K562 (cell line): Measurements from ENCODE around the gene PIGB. TPM values are rescaled to one million over a fixed set of nuclear protein-coding genes. Genes with fewer than 3 reads are reported as not detected.

Experiments
- ATF6 ChIP-seq: sonication (generic); formaldehyde crosslinking; IDR thresholded peaks from 2 replicates; pipeline ENCODE4 v1.4.0; 2020; ENCODE audit warnings: mild to moderate bottlenecking, missing genetic modification reagents
- CCNT2 ChIP-seq: IDR thresholded peaks from 2 replicates; pipeline ENCODE4 v1.6.1; 2011; ENCODE audit warnings: borderline replicate concordance, low read depth, mild to moderate bottlenecking, moderate library complexity, mixed read lengths, low read length; ENCODE audit not compliant: insufficient read length; ENCODE audit errors: extremely low read depth
- CEBPG ChIP-seq, 3 experiments: fragments of 200-800 bp in 1 of 3; sonication (Bioruptor generic) in 1 of 3; sonication (generic) in 1 of 3; formaldehyde crosslinking in 1 of 3; IDR thresholded peaks in 2 of 3; conservative IDR thresholded peaks in 1 of 3; 2 replicates each; pipeline versions ENCODE4 v1.6.1 to v1.8.0; 2016 to 2022; ENCODE audit warnings: missing compliant biosample characterization in 2 of 3, missing genetic modification characterization in 2 of 3, mild to moderate bottlenecking in 1 of 3, missing genetic modification reagents in 1 of 3
- EP300 ChIP-seq: IDR thresholded peaks from 2 replicates; pipeline ENCODE4 v1.6.1; 2012; ENCODE audit warnings: low read length, improper control_type of control experiment
- ZBTB7A ChIP-seq: IDR thresholded peaks from 2 replicates; pipeline ENCODE4 v1.6.1; 2011; ENCODE audit warnings: low read depth, mild to moderate bottlenecking, low read length, moderate library complexity, borderline replicate concordance; ENCODE audit not compliant: control insufficient read depth
- ZNF592 ChIP-seq: fragments of 450-650 bp; IDR thresholded peaks from 2 replicates; pipeline ENCODE4 v1.6.1; 2017; ENCODE audit warnings: antibody characterized with exemption, mild to moderate bottlenecking
- ZNF79 ChIP-seq: fragments of 250-450 bp; sonication (Bioruptor Pico); IDR thresholded peaks from 2 replicates; pipeline ENCODE4 v1.4.0; 2020; ENCODE audit warnings: low read depth, mild to moderate bottlenecking, moderate library complexity
- polyA plus RNA-seq, 8 experiments: library from polyadenylated mRNA; depleted of rRNA in 4 of 8; stranded (reverse) in 5 of 8; unstranded in 3 of 8; fragments of >200 nt; fragmentation: Nextera tagmentation in 2 of 8; fragmentation: Illumina TruSeq in 1 of 8; extraction: Ambion mirVana in 2 of 8; extraction: Trizol in 1 of 8; gene quantifications; 2 replicates each; pipeline versions ENCODE4 v1.2.1 to v1.2.3, GENCODE V29; 2011 to 2014; ENCODE audit warnings: inconsistent platforms in 1 of 8, missing spikeins in 1 of 8
- total RNA-seq, 7 experiments: library from RNA; depleted of rRNA in 6 of 7; stranded (reverse); fragments of >200 nt in 6 of 7; fragmentation: Illumina TruSeq in 2 of 7; extraction: Trizol in 2 of 7; gene quantifications; 2 replicates each; pipeline versions ENCODE4 v1.2.1 to v1.2.3, GENCODE V29; 2011 to 2021; ENCODE audit warnings: low replicate concordance in 1 of 7
- TF ChIP-seq, protein P1 (sequence below): fragments of 200-600 bp; sonication (generic); IDR thresholded peaks from one replicate; pipeline ENCODE4 v1.6.1; 2012; ENCODE audit warnings: mild to moderate bottlenecking, low read depth, low read length, inconsistent platforms

PIGB gene
- total and polyA plus RNA-seq, 9 of the 15 experiments (the other 6 are each of a cell fraction or from before 2014, with no cell fraction given): 9.9 to 32.3 (median 18.2) TPM

DNA sequence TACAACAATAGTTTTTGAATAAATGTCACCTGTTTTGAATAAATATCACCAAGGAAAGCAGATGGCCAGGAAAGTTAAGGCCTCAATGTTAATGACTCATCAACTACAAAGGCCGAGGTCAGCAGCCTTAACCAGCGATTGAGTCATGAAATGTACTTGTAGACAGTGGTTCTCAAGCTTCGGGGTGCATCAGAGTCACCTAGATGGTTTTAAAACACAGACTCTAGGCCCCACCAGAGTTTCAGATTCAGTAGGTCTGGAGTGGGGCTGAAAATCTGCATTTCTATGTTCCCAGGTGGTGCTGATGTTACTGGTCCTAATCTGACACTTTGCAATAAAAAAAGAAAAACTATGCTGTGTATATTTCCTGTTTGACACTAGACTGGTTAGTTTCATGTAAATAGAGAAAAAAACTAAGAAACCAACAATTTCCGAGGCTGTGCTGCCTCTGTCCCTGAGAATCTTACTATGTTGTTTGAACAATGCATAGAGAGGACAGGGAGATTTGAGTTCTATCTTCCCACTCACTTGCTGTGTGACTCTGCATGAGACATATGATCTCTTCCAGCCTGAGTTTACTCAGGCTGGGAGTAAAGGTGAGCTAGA, 39.2 kb upstream of the PIGB start (continued):
- TF ChIP-seq ATF6 (CRISPR knock-in tag): no peak
- no peak for TF ChIP-seq ZNF79
- TF ChIP-seq CCNT2: peak; percentile 27
- TF ChIP-seq, protein P1, sequence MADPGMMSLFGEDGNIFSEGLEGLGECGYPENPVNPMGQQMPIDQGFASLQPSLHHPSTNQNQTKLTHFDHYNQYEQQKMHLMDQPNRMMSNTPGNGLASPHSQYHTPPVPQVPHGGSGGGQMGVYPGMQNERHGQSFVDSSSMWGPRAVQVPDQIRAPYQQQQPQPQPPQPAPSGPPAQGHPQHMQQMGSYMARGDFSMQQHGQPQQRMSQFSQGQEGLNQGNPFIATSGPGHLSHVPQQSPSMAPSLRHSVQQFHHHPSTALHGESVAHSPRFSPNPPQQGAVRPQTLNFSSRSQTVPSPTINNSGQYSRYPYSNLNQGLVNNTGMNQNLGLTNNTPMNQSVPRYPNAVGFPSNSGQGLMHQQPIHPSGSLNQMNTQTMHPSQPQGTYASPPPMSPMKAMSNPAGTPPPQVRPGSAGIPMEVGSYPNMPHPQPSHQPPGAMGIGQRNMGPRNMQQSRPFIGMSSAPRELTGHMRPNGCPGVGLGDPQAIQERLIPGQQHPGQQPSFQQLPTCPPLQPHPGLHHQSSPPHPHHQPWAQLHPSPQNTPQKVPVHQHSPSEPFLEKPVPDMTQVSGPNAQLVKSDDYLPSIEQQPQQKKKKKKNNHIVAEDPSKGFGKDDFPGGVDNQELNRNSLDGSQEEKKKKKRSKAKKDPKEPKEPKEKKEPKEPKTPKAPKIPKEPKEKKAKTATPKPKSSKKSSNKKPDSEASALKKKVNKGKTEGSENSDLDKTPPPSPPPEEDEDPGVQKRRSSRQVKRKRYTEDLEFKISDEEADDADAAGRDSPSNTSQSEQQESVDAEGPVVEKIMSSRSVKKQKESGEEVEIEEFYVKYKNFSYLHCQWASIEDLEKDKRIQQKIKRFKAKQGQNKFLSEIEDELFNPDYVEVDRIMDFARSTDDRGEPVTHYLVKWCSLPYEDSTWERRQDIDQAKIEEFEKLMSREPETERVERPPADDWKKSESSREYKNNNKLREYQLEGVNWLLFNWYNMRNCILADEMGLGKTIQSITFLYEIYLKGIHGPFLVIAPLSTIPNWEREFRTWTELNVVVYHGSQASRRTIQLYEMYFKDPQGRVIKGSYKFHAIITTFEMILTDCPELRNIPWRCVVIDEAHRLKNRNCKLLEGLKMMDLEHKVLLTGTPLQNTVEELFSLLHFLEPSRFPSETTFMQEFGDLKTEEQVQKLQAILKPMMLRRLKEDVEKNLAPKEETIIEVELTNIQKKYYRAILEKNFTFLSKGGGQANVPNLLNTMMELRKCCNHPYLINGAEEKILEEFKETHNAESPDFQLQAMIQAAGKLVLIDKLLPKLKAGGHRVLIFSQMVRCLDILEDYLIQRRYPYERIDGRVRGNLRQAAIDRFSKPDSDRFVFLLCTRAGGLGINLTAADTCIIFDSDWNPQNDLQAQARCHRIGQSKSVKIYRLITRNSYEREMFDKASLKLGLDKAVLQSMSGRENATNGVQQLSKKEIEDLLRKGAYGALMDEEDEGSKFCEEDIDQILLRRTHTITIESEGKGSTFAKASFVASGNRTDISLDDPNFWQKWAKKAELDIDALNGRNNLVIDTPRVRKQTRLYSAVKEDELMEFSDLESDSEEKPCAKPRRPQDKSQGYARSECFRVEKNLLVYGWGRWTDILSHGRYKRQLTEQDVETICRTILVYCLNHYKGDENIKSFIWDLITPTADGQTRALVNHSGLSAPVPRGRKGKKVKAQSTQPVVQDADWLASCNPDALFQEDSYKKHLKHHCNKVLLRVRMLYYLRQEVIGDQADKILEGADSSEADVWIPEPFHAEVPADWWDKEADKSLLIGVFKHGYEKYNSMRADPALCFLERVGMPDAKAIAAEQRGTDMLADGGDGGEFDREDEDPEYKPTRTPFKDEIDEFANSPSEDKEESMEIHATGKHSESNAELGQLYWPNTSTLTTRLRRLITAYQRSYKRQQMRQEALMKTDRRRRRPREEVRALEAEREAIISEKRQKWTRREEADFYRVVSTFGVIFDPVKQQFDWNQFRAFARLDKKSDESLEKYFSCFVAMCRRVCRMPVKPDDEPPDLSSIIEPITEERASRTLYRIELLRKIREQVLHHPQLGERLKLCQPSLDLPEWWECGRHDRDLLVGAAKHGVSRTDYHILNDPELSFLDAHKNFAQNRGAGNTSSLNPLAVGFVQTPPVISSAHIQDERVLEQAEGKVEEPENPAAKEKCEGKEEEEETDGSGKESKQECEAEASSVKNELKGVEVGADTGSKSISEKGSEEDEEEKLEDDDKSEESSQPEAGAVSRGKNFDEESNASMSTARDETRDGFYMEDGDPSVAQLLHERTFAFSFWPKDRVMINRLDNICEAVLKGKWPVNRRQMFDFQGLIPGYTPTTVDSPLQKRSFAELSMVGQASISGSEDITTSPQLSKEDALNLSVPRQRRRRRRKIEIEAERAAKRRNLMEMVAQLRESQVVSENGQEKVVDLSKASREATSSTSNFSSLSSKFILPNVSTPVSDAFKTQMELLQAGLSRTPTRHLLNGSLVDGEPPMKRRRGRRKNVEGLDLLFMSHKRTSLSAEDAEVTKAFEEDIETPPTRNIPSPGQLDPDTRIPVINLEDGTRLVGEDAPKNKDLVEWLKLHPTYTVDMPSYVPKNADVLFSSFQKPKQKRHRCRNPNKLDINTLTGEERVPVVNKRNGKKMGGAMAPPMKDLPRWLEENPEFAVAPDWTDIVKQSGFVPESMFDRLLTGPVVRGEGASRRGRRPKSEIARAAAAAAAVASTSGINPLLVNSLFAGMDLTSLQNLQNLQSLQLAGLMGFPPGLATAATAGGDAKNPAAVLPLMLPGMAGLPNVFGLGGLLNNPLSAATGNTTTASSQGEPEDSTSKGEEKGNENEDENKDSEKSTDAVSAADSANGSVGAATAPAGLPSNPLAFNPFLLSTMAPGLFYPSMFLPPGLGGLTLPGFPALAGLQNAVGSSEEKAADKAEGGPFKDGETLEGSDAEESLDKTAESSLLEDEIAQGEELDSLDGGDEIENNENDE: no peak
- TF ChIP-seq ZBTB7A: no peak
- peak; percentile 68; the same call in 1 of the 2 replicates for TF ChIP-seq CEBPG (CRISPR knock-in tag; IDR thresholded peaks at IDR 0.05)
- peak in 1 of 2 experiments; percentile 57; a peak in 1 of 4 replicates for TF ChIP-seq CEBPG (tag; conservative IDR thresholded peaks at IDR 0.05 in 1 of 2, IDR thresholded peaks at IDR 0.05 in 1 of 2)
- TF ChIP-seq ZNF592: peak; percentile 81
- TF ChIP-seq EP300: peak; percentile 88
